Left lung (tissue), 10 donors: ENCODE data around the gene TBC1D14. TPM values are rescaled to one million over a fixed set of nuclear protein-coding genes. Genes with fewer than 3 reads are reported as not detected.

Experiments used
- ATAC-seq: fragments of 200-7000 bp; cut with Tn5 transposase; one replicate; pipeline ENCODE4 v1.9.1; 2020; ENCODE audit warnings: moderate library complexity
- DNase-seq, 4 donors: peaks; one replicate each; pipeline ENCODE4 v3.0.0-alpha.2; 2013 to 2020
- H3K27ac ChIP-seq, 2 donors: fragments of 200-600 bp; sonication (generic) in 1 of 2; one replicate each; pipeline versions ENCODE4 v1.5.0 to v1.8.0; 2020 to 2021
- H3K27me3 ChIP-seq, 2 donors: fragments of 200-600 bp; sonication (generic) in 1 of 2; one replicate each; pipeline versions ENCODE4 v1.5.0 to v1.8.0; 2020 to 2021
- H3K36me3 ChIP-seq, 2 donors: fragments of 200-600 bp; sonication (generic) in 1 of 2; one replicate each; pipeline versions ENCODE4 v1.5.0 to v1.8.0; 2020 to 2021
- H3K4me1 ChIP-seq, 2 donors: fragments of 200-600 bp; one replicate each; pipeline ENCODE4 v1.8.0; 2021
- H3K4me3 ChIP-seq, 2 donors: fragments of 200-600 bp; sonication (generic) in 1 of 2; one replicate each; pipeline versions ENCODE4 v1.5.0 to v1.8.0; 2020 to 2021; ENCODE audit warnings: mild to moderate bottlenecking in 1 of 2
- H3K9me3 ChIP-seq, 2 donors: fragments of 200-600 bp; sonication (generic) in 1 of 2; one replicate each; pipeline versions ENCODE4 v1.5.0 to v1.8.0; 2020 to 2021
- CTCF ChIP-seq, 2 donors: fragments of 200-600 bp; sonication (generic) in 1 of 2; IDR thresholded peaks; one replicate each; pipeline versions ENCODE4 v1.5.0 to v1.8.0; 2021; ENCODE audit warnings: antibody characterized with exemption in 2 of 2
- intact Hi-C, 2 donors: fragments of 100-400 bp; cut with DNase I; formaldehyde crosslinking; loops; one replicate each; pipeline versions ENCODE4 v1.11.2 to v1.14.2; 2022
- polyA plus RNA-seq, 6 donors: library from polyadenylated mRNA; unstranded; fragments of 120-200 nt; gene quantifications; one replicate each; pipeline ENCODE4 v1.2.1, GENCODE V29; 2013; ENCODE audit not compliant: insufficient read length in 6 of 6
- total RNA-seq, 2 donors: library from RNA; stranded (reverse); fragmentation: NEBNext Ultra II Directional; extraction: Animal tissue kit (Norgen Biotek cat#: 25700); gene quantifications; one replicate each; pipeline ENCODE4 v1.2.1, GENCODE V29; 2021
- donor health status: DM: no; HTN: yes; CAD: no.
- donor health status: DM: no; HTN: no; CAD: no.

Gene TBC1D14
- total and polyA plus RNA-seq, 8 donors: 39.2 to 73.4 (median 45.1) TPM

- intact Hi-C loops: no loop called here
Measured at GRCh38 chr4:7068883-7069282, 159.3 kb downstream of the TBC1D14 start.

GRCh38 chr4:7070729-7071511 lies 161.3 kb downstream of the TBC1D14 start:
- no peak overlapping the region for H3K4me3 ChIP-seq
- intact Hi-C loops: loop anchor here in 1 of 2 donors (10.0 kb wide), 2 partner anchors 166 to 346 kb away; partner anchors contain the start of gene TBC1D14
- peaks cover 12 to 30% of the 10 kb centered on the region in 2 donors for H3K4me1 ChIP-seq
- H3K27me3 ChIP-seq: no peaks in the 10 kb centered on the region
- TF ChIP-seq CTCF (IDR thresholded peaks at IDR 0.05): peak; percentile 99
- H3K36me3 ChIP-seq: no peaks in the 10 kb centered on the region
- DNase-seq (peak; percentile 71 to 93 (median 86)), ATAC-seq (peak; percentile 53)
- no peaks in the 10 kb centered on the region for H3K9me3 ChIP-seq
- H3K27ac ChIP-seq: no peak overlapping the region

More at GRCh38 chr4:7068883-7069282, 159.3 kb downstream of the TBC1D14 start:
- Histone ChIP-seq H3K4me1 (peaks cover 12 to 44% of the 10 kb centered on the region in 2 donors), H3K9me3 (no peaks in the 10 kb centered on the region), H3K36me3 (peaks cover 0 to 11% of the 10 kb centered on the region in 2 donors), H3K27me3 (no peaks in the 10 kb centered on the region), H3K4me3 (peak overlapping the region; percentile 70 to 99), H3K27ac (peak overlapping the region; percentile 87 to 96)
- no peak for ATAC-seq
- no peak for DNase-seq
- TF ChIP-seq CTCF (IDR thresholded peaks at IDR 0.05): no peak

GRCh38 chr4:7073059-7073458 lies 163.4 kb downstream of the TBC1D14 start:
- intact Hi-C loops: loop anchor here in 1 of 2 donors (10.0 kb wide), 2 partner anchors 168 to 348 kb away; partner anchors contain the start of gene TBC1D14
- Histone ChIP-seq H3K27ac (no peak overlapping the region), H3K4me3 (no peak overlapping the region), H3K9me3 (no peaks in the 10 kb centered on the region), H3K4me1 (peaks cover 0 to 17% of the 10 kb centered on the region in 2 donors), H3K27me3 (no peaks in the 10 kb centered on the region), H3K36me3 (no peaks in the 10 kb centered on the region)
- no peak for DNase-seq
- no peak for TF ChIP-seq CTCF (IDR thresholded peaks at IDR 0.05)
- no peak for ATAC-seq

- H3K4me3 ChIP-seq: no peak overlapping the region
- DNase-seq (peak in 2 of 4 donors; percentile 28 to 71), ATAC-seq (peak; percentile 11)
- TF ChIP-seq CTCF (IDR thresholded peaks at IDR 0.05): no peak
- no peaks in the 10 kb centered on the region for H3K36me3 ChIP-seq
- no peaks in the 10 kb centered on the region for H3K9me3 ChIP-seq
- H3K27ac ChIP-seq: no peak overlapping the region
- H3K27me3 ChIP-seq: no peaks in the 10 kb centered on the region
- intact Hi-C loops: loop anchor here in 1 of 2 donors (10.0 kb wide), 2 partner anchors 169 to 349 kb away; partner anchors contain the start of gene TBC1D14
- peaks cover 0 to 15% of the 10 kb centered on the region in 2 donors for H3K4me1 ChIP-seq
Measured at GRCh38 chr4:7073526-7074390, 164.1 kb downstream of the TBC1D14 start.
